ENCODE results near the gene PPP1R3E. TPM values are rescaled to one million over a fixed set of nuclear protein-coding genes. Genes with fewer than 3 reads are reported as not detected.

The PPP1R3E gene
- total RNA-seq, 1 experiment from 2014 or later, result 3.9 TPM

DNA sequence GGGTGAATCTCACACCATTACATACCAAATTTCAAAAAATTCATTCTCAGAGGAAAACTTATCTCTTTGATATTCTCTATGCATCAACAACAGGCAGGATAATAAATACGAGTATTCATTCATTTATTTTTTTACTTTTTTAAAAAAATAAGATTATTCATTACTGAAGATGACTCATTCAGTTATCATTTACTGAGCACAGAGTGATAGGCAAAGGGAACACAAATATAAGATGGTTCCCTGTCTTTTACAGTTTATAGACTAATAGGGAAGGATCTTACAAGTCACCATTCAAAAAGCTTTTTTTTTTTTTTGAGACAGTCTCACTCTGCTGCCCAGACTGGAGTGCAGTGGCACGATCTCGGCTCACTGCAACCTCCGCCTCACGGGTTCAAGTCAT is 13.6 kb upstream of the PPP1R3E start:
- no peaks in the 10 kb centered on the region; the same call in 1 of the 2 replicates for H3K4me1 ChIP-seq (ENCODE audit: insufficient read depth, low read length)
- WGBS (ENCODE audit: extremely low coverage, insufficient read length, low lambda C conversion rate), result no CpG with 5 or more reads among the region's 5 CpGs
- no peak overlapping the region for H3K4ac ChIP-seq (ENCODE audit: low read depth, low read length)
- TF ChIP-seq, protein P1, sequence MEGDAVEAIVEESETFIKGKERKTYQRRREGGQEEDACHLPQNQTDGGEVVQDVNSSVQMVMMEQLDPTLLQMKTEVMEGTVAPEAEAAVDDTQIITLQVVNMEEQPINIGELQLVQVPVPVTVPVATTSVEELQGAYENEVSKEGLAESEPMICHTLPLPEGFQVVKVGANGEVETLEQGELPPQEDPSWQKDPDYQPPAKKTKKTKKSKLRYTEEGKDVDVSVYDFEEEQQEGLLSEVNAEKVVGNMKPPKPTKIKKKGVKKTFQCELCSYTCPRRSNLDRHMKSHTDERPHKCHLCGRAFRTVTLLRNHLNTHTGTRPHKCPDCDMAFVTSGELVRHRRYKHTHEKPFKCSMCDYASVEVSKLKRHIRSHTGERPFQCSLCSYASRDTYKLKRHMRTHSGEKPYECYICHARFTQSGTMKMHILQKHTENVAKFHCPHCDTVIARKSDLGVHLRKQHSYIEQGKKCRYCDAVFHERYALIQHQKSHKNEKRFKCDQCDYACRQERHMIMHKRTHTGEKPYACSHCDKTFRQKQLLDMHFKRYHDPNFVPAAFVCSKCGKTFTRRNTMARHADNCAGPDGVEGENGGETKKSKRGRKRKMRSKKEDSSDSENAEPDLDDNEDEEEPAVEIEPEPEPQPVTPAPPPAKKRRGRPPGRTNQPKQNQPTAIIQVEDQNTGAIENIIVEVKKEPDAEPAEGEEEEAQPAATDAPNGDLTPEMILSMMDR (conservative IDR thresholded peaks at IDR 0.05), result no peak
- no peak overlapping the region for H4K91ac ChIP-seq (ENCODE audit: insufficient read length, low read depth, low read length)
- no peak overlapping the region for H3K27ac Mint-ChIP-seq
- no peaks in the 10 kb centered on the region for H4K20me1 ChIP-seq (ENCODE audit: control insufficient read depth, insufficient read depth, insufficient read length)
- no peak overlapping the region for H3T11ph ChIP-seq (ENCODE audit: low read length)
- no peak overlapping the region for H2BK15ac ChIP-seq (ENCODE audit: low read depth, low read length)
- no peak overlapping the region for H3K23ac ChIP-seq (ENCODE audit: insufficient read length, low read depth, low read length)
- H3K36me3 Mint-ChIP-seq (ENCODE audit: insufficient read depth in 1 of 3, low read depth in 3 of 3), result peaks cover 6 to 8% (median 7%) of the 10 kb centered on the region in 3 experiments; a peak in 6 of 7 replicates
- H2AFZ ChIP-seq (ENCODE audit: low read length), result no peak overlapping the region
- H3K9me3 Mint-ChIP-seq, result no peaks in the 10 kb centered on the region
- H3K27me3 Mint-ChIP-seq (ENCODE audit: low read depth), result no peaks in the 10 kb centered on the region
- H3K9me3 ChIP-seq (ENCODE audit: control insufficient read depth, low read depth, low read length), result no peaks in the 10 kb centered on the region
- no peak overlapping the region for H4K5ac ChIP-seq (ENCODE audit: insufficient read length, low read depth, low read length)
- H3K4me1 Mint-ChIP-seq, result peaks cover 12 to 13% of the 10 kb centered on the region in 2 experiments
- H3K79me2 ChIP-seq (ENCODE audit: insufficient read depth, low read length), result no peaks in the 10 kb centered on the region
- H3K9ac ChIP-seq (ENCODE audit: extremely low read depth, insufficient read length, low read length), result no peak overlapping the region
- no peak overlapping the region for H3K14ac ChIP-seq (ENCODE audit: insufficient read depth, low read length)
- H3K23me2 ChIP-seq (ENCODE audit: insufficient read length, low read depth, low read length, poor library complexity, severe bottlenecking), result peaks cover 5% of the 10 kb centered on the region
- H3K18ac ChIP-seq (ENCODE audit: insufficient read length, low read depth, low read length), result no peak overlapping the region
- no peaks in the 10 kb centered on the region for H3K79me1 ChIP-seq (ENCODE audit: insufficient read depth, low read depth, low read length, poor library complexity, severe bottlenecking)
- H2BK120ac ChIP-seq (ENCODE audit: low read depth, low read length, poor library complexity, severe bottlenecking), result no peak overlapping the region
- no peak overlapping the region for H2BK12ac ChIP-seq (ENCODE audit: insufficient read length, low read depth, low read length)
- no peak overlapping the region for H2BK20ac ChIP-seq (ENCODE audit: low read depth, low read length, poor library complexity, severe bottlenecking)
- no peak overlapping the region for H3K56ac ChIP-seq (ENCODE audit: insufficient read length, low read depth, low read length)
- no peak overlapping the region for H2BK5ac ChIP-seq (ENCODE audit: insufficient read length, low read length)
- no peak overlapping the region for H3K4me3 Mint-ChIP-seq
- no peak for DNase-seq
- H4K8ac ChIP-seq (replicated peaks; ENCODE audit: insufficient read length, low read depth, low read length), result no peak overlapping the region
- no peak overlapping the region for H2AK5ac ChIP-seq (ENCODE audit: insufficient read length, low read length)
- no peak overlapping the region for H3K27ac ChIP-seq (ENCODE audit: insufficient read length, low read depth, low read length)
- no peak overlapping the region for H3K4me2 ChIP-seq (ENCODE audit: insufficient read depth, insufficient read length, low read length)
- no peaks in the 10 kb centered on the region for H3K27me3 ChIP-seq (ENCODE audit: insufficient read depth, low read length)

Data from H9 (cell line).